ENCODE data around the gene SMYD5.
"Not testable (repeated sequence)": the region's sequence is repeated elsewhere in the genome, so short reads cannot be mapped to it uniquely, and the experiment has no call there.

SMYD5 gene

DNA sequence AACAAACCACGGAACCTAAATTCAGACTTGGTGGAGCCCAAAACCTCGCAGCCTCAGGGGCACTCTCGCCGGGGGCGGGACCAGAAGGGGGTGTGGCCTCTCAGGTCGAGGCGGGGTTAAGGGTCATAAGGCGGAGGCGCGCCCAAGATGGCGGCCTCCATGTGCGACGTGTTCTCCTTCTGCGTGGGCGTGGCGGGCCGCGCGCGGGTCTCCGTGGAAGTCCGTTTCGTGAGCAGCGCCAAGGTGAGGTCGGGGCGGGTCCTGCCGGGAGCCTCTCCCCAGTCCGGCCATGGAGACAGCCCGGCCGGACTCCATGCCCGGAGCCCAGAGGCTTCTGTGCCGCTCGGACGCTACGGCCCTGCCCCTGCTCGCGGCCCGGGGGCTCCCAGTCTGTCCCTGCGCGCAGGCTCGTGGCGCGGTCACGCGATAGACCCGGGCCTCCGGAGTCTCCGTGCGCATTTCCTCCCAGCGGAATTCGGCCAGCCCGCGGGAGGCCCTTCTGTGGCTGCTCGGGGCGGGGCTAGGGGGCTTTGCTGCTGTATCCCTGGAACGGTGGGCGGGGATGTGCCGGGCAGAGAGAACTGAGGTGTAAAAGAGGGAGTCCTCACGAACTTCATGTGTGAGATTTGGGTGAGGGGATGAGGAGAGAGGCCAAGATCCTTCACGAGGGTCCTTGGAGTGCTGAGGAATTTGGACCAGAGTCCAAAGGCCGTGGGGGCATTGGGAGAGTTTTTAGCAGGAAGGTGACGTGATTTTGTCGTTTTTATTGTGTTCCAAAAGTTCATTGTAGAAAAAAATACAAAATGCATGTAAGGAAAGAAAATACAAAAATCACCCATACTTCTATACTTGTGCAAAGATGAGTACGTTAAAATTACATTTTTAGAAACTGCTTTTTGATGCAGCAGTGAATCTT, at the start of gene SMYD5:
Gene SMYD5 (plus strand): TSS at position 126 of the 916 bp plus-strand sequence. CDS start 22 bp downstream, at position 148.
- peak; percentile 81 to 87 for DNase-seq (ENCODE audit: low read depth in 2 of 2)

- DNase-seq (ENCODE audit: low read depth in 2 of 2) = not testable (repeated sequence)
These were observed 48.1 kb upstream of the SMYD5 start for GRCh38 chr2:73165978-73166377.

DNA sequence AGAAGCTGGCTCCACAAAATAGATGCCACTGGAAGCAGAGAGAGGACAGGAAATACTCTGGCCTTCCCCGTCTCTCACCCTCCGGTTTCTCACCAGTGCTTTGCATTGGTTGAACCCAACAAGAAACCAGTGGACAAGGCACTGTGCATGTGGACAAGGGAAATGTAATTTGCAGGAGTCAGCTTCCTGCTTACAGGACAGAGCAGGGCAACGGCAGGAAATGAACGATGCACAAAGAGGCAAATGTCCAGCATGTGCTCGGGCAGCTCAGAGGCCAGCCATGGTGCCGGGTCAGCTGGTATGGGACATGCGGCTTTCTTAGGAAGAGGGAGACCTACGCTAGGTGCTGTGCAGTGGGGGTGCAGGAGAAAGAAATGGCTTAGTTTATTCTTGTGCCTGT, 47.2 kb upstream of the SMYD5 start:
- not testable (repeated sequence) for DNase-seq (ENCODE audit: low read depth in 2 of 2)

DNA sequence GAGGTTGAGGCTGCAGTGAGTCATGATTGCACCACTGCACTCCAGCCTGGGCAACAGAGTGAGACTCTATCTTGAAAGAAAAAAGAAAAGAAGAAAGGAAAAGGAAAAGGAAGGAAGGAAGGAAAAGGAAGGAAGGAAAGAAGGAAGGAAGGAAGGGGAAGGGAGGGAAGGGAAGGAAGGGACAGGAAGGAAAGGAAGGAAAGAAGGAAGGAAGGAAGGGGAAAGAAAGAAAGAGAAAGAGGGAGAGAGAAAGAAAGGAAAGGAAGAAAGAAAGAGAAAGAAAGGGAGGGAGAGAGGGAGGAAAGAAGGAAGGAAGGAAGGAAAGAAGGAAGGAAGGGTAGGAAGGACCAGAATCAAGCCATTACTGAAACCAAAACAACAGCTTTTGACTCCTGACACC, 45.7 kb upstream of the SMYD5 start:
- DNase-seq (ENCODE audit: low read depth in 2 of 2) = not testable (repeated sequence)

GRCh38 chr2:73170341-73170740, 43.7 kb upstream of the SMYD5 start:
- DNase-seq (ENCODE audit: low read depth in 2 of 2) = not testable (repeated sequence)

DNA sequence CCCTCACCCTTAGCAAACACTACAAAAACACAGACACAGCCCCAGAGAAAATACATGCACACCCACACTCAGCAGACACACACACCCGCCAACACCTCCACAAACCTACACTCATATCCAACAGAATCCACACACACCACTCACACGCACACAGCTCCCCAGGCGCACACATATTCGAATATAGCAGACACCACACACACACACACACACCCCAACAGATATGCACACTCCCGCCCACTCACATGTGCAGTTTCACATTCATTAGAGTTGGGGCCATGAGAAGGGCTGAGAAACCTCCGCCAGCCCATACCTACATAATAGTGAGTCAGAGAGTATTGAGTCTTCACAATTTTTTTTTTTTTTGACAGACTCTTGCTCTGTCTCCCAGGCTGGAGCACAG, 41.1 kb upstream of the SMYD5 start:
- no peak for DNase-seq (ENCODE audit: low read depth in 2 of 2)

- no peak for DNase-seq (ENCODE audit: low read depth in 2 of 2)
These were observed 40.3 kb upstream of the SMYD5 start for GRCh38 chr2:73173781-73174180.

GRCh38 chr2:73174244-73174643, 39.8 kb upstream of the SMYD5 start:
- DNase-seq (ENCODE audit: low read depth in 2 of 2) = no peak

DNA sequence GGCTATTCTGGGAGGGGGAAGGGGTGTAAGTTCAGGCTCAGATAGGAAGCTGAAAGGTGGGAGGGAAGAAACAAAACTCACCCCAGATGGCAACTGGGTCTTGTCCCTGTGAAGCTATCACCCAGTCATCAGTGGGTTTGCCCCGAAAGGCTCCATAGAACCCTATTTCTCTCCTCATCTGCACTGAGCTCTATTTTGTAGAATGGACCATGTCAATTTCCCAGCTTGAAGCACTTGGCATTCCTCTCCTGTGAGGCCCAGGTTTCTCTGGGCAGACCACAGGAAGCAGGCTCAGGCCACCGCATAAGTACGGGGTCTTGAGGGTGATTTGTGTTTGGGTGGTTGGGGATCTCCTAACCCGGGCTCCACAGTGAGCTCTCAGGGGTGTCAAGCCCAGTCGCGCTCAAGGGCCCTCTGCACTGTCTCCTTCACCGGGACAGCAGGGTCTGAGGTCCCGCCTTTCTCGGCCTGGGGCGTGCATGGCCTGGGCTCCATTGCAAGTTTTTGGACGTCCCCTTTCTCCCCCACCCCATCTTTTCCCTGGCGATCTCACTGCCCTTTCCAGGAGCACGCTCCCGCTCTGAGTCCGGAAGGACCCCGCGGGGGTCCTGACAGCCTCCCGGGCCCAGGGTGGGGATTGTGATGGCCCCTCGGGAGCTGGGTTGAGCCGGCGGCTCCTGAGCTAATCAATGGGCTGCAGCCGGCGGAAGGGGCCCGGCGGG, 38.9 kb upstream of the SMYD5 start:
- DNase-seq (ENCODE audit: low read depth in 2 of 2) = no peak

DNA sequence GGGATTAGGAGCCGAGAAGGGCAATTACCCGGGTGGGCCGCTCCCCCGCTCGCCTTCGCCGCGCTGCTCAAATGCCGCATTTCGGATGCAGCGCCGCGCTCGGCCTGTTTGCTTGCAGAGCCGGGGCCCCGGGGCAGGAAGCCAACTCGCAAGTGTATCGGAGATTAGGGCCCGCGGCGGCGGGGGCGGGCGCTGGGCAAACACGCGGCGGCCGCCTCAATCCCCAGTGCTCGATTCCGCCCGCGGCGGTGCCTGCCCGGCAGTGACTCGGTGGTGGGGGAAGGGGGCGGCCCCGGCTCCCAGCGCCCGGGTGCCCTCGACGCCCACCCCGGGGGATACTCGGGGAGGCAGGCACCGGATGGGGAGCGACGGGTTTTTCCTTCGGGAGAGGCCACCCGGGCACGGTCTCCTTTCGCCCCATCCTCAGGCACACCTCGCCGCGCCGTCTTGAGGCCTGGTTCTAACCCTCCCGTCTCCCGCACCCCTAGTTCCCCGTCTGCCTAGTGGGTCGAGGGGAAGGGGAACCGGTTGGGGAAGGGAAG, 38.3 kb upstream of the SMYD5 start:
- DNase-seq (ENCODE audit: low read depth in 2 of 2) = peak; percentile 29 to 47

GRCh38 chr2:73176205-73176880, 37.7 kb upstream of the SMYD5 start:
- DNase-seq (ENCODE audit: low read depth in 2 of 2) = no peak

- peak; percentile 68 to 78 for DNase-seq (ENCODE audit: low read depth in 2 of 2)
These were observed 37.0 kb upstream of the SMYD5 start for GRCh38 chr2:73176881-73177644.

DNA sequence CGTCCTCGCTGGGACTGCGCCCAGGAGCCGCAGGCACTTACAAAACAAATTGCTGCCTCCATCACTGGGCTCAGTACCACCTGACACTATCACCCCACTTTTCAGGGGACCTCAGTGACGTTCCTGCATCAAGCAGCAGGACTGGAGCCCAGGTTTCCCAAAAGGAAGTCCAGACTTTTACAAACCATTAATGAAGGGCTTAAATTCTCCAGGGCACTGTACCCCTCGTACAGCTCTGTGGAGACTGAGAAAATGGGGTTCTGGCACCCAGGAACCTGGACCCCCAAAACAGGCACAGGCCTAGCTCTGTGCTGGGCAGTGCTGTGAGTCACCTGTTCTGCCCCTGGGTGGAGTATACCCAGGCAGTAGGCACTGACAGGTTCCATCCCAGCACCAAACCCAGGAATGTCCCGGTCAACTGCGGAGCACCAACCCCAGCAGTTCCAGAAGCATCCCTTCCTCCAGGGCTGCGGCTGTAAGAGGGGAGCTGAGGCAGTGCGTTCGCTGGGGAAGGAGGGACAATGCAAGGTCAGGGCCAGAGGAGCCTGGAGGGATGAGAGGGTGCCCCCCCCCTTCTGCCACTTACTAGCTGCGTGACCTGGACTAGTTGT, 36.3 kb upstream of the SMYD5 start:
- DNase-seq (ENCODE audit: low read depth in 2 of 2) = no peak

DNA sequence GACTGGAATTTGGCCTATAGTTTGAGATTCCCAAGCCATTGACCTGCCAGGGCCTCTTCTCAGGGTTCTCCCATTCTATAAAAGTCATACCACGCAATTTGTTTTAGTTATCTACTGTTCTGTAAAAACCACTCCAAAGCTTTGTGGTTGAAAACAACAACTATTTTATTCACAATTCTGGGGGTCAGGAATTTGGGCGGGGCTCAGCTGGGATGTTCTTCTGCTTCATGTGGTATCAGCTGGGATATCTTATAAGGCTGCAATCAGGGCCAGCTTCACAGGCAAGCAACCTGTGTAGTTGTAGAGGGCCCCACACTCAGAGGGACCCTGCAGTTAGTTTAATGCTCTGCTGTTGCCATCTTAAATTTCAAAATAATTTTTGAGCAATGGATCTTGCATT, 28.1 kb upstream of the SMYD5 start:
- DNase-seq (ENCODE audit: low read depth in 2 of 2) = no peak

- no peak for DNase-seq (ENCODE audit: low read depth in 2 of 2)
These were observed 26.5 kb upstream of the SMYD5 start for GRCh38 chr2:73187549-73187948.

DNA sequence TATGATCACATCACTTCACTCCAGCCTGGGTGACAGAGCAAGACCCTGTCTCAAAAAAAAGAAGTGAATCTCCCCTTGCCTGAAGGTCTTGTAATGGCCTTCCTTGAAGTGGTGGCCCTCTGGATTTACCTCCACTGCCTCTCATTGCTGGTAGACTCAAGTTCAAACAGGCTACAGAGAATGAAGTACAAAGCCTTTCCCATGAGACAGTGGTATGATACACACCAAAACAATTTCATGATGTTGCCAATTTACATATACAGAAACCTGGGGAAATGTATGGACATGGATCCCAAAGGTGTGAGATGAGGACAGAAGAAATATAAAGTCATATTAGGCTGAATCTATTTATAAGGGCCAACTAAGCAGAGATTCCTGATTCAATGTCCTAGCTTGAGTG, 16.5 kb upstream of the SMYD5 start:
- DNase-seq (ENCODE audit: low read depth in 2 of 2) = no peak

DNA sequence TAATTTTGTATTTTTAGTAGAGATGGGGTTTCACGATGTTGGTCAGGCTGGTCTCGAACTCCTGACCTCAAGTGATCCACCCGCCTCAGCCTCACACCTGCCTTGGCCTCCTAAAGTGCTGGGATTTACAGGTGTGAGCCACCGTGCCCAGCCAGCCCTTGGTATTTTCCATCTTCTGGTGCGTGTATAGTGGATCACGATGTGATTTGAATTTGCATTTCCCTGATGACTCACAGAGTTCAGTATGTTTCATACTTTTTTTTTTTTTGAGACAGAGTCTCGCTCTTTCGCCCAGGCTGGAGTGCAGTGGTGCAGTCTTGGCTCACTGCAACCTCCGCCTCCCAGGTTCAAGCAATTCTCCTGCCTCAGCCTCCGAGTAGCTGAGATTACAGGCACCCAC, 13.8 kb upstream of the SMYD5 start:
- not testable (repeated sequence) for DNase-seq (ENCODE audit: low read depth in 2 of 2)

GRCh38 chr2:73202156-73203054, 11.6 kb upstream of the SMYD5 start, which contains the start of gene NOTO:
TSS of gene NOTO (plus strand) at chr2:73202574. CDS start at chr2:73202667, 93 bp downstream.
- no peak for DNase-seq (ENCODE audit: low read depth in 2 of 2)

DNA sequence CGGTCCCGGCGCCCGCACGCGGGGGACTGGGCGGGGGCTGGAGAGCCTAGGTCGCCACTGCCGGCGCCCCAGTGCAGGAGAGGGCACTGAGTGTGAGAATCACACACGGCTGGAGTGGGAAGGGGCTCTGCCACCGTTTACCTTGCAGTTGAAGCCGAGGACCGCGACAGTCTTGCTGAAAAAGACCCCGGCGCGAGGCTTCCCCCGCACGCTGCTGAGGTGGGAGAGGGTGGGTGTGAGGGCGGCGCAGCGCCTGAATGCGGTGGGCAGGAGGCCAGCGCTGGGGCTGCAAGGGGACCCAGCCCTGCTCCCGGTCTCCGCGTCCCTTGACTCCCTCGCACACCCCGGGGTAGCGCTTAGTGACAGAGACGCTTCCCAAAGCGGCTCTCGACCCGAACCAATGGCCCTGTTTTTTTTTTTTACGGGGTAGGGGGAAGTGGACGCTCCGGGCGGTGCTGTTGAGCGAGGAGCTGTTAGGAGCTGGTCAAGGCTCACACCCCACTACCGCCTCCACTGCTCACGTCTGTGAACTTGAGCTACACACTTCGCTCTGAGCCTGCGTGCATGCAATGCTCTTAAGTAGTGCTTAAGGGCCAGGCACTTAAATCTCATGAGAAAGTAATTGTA, 10.9 kb upstream of the SMYD5 start:
- DNase-seq (ENCODE audit: low read depth in 2 of 2) = no peak
